SJSA1 (cell line): ENCODE measurements around the gene CELA2A. TPM values are rescaled to one million over a fixed set of nuclear protein-coding genes. Genes with fewer than 3 reads are reported as not detected.
"Not testable (repeated sequence)": the region's sequence is repeated elsewhere in the genome, so short reads cannot be mapped to it uniquely, and the experiment has no call there.

Source experiments
- DNase-seq, 2 experiments: peaks; one replicate each; pipeline ENCODE4 v3.0.0-alpha.2; 2015 to 2020; ENCODE audit warnings: low spot score in 2 of 2, low read depth in 1 of 2
- H3K27ac ChIP-seq: fragments of 250-450 bp; sonication (Bioruptor Pico); 2 replicates; pipeline ENCODE4 v1.5.1; 2020; ENCODE audit warnings: mild to moderate bottlenecking, moderate library complexity
- H3K27me3 ChIP-seq: fragments of 250-450 bp; sonication (Bioruptor Pico); replicated peaks from 2 replicates; pipeline ENCODE4 v1.5.1; 2020; ENCODE audit warnings: mild to moderate bottlenecking, moderate library complexity
- H3K36me3 ChIP-seq: fragments of 250-450 bp; sonication (Bioruptor Pico); 2 replicates; pipeline ENCODE4 v1.5.1; 2020; ENCODE audit warnings: mild to moderate bottlenecking
- H3K4me1 ChIP-seq: fragments of 250-450 bp; sonication (Bioruptor Pico); replicated peaks from 2 replicates; pipeline ENCODE4 v1.6.1; 2021; ENCODE audit warnings: mild to moderate bottlenecking
- H3K4me3 ChIP-seq: fragments of 250-450 bp; sonication (Bioruptor Pico); 2 replicates; pipeline ENCODE4 v1.5.1; 2020; ENCODE audit warnings: mild to moderate bottlenecking
- H3K9me3 ChIP-seq: fragments of 250-450 bp; sonication (Bioruptor Pico); replicated peaks from 2 replicates; pipeline ENCODE4 v1.5.1; 2020; ENCODE audit warnings: mild to moderate bottlenecking
- total RNA-seq: library from RNA; depleted of rRNA; stranded (reverse); fragments of >200 nt; shearing (Covaris generic); gene quantifications from 2 replicates; pipeline ENCODE4 v1.2.3, GENCODE V29; 2014

Gene CELA2A
- total RNA-seq, 1 experiment from 2014 or later: not detected

DNA sequence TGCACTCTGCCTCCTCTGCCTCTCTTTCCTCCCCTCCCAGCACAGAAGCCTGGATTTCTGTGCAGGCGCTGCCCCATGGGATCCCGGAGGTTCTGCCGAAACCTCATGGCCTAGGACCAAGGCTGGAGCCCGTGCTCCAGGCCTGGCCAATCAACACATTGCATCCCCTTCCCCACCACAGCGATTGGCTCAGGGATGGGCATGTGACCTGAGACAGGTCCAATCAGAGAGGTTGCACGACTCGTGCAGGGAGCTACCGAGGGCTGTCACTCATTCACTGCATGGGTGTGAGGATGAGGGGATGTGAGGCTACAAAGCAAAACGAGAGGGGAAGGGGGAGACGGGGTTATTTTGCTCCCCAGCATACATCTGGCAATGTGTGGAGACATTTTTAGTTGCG lies 16.1 kb downstream of the CELA2A start:
- Histone ChIP-seq H3K36me3 (no peaks in the 10 kb centered on the region), H3K4me1 (no peaks in the 10 kb centered on the region), H3K9me3 (no peaks in the 10 kb centered on the region), H3K4me3 (no peak overlapping the region), H3K27me3 (no peaks in the 10 kb centered on the region), H3K27ac (no peak overlapping the region)
- no peak for DNase-seq

DNA sequence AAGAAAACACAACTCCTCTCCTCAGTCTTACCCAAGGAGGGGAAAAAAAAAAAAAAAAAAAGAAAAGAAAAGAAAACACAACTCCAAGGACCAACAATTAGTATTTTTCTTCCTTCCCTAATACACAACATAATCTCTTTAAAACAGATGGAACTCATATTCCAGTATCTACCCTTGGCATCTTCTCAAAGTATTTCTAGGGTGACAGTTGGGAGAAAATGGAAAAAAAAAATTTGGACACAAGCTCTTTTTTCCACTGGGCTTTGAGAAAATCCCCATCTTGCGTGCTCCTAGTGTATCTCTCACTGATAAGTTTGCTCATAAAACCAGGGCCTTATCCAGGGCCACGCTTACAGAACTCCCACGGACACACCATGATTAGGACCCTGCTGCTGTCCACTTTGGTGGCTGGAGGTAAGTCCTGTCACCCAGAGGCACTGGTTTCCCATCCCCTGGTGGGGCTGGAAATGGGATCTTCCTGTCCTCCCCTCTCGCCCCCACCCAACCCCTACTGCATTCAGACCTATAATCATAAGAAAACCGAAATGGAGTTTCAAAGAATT lies 19.3 kb downstream of the CELA2A start, which contains the start of gene CELA2B:
TSS of gene CELA2B (plus strand) at position 353 of the 563 bp plus-strand sequence. CDS start at position 375, 22 bp downstream.
- H3K4me1 ChIP-seq: no peaks in the 10 kb centered on the region
- no peaks in the 10 kb centered on the region for H3K9me3 ChIP-seq
- H3K27me3 ChIP-seq: no peaks in the 10 kb centered on the region
- H3K4me3 ChIP-seq: no peak within 1 kb of the TSS
- no peak within 1 kb of the TSS for H3K27ac ChIP-seq
- DNase-seq: no peak
- no peaks in the 10 kb centered on the region for H3K36me3 ChIP-seq

DNA sequence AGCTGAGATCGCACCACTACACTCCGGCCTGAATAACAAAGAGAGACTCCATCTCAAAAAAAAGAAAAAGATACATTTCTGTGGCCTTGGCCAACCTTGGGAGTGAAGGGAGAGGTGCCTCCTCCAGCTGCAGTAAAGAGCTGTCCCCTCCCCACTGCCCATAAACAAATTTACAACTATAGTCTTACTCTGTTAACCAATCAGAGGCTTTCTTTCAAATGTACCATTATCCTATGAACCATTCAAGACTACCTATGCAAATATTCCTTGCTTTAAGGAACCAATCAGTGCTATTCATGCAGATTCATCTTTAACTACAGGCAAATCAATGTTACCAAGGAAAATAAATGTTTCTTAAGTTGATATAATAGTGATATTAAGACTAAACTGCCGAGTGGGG lies 20.4 kb downstream of the CELA2A start:
- Histone ChIP-seq H3K9me3 (no peaks in the 10 kb centered on the region), H3K4me3 (no peak overlapping the region), H3K4me1 (no peaks in the 10 kb centered on the region), H3K27ac (no peak overlapping the region), H3K27me3 (no peaks in the 10 kb centered on the region), H3K36me3 (no peaks in the 10 kb centered on the region)
- DNase-seq: no peak

DNA sequence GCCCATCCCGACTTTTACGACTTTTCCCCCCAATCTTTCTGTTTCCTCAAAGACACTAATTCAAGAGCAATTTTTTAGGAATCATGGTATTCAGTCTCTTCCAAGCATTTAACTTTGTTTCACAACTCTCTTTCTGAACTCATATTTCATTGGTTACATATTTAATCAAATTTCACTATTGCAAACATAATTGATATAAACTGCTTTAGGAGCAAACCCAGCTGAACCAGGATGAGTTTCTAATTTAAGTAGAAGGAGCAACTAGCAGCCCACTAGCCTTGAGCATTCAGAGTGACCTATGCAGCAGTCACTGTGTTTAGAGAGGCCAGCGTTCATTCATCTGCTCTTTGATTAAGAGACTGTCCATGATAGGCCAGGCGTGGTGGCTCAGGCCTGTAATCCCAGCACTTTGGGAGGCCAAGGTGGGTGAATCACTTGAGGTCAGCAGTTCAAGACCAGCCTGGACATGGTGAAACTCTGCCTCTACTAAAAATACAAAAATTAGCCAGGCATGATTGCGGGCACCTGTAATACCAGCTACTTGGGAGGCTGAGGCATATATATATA lies 21.2 kb downstream of the CELA2A start:
- H3K36me3 ChIP-seq: no peaks in the 10 kb centered on the region
- H3K27me3 ChIP-seq: no peaks in the 10 kb centered on the region
- no peak overlapping the region for H3K27ac ChIP-seq
- H3K4me3 ChIP-seq: no peak overlapping the region
- H3K9me3 ChIP-seq: no peaks in the 10 kb centered on the region
- H3K4me1 ChIP-seq: no peaks in the 10 kb centered on the region
- no peak for DNase-seq

DNA sequence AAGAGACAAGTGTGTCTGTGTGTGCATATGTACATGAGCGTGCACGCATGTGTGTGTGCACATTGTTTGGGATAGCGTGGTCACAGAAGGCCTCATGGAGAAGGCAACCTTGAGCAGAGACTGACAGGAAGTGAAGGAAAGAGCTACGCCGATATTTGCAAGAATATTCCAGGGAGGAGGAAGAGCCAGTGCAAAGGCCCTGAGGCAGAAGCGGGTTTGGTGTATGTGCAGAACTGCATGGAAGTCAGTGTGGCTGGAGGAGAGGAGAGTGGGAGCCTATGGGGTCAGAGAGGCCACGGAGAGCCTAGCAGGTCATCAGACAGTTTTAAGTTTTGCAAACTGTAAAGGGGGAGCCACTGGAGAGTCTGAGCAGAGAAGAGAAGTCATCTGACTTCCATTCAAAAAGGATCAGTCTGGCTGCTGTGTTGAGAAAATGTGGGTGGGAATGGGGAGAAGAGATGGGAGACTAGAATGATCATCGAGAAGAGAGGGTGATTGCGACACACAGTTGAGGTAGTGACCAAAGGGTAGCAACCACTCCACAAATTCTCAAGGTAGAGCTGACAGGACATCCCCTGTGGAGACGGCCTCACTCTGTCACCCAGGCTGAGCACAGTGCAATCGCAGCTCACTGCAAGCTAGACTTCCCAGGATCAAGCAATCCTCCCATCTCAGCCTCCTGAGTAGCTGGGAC lies 23.3 kb downstream of the CELA2A start:
- Histone ChIP-seq H3K27ac (no peak overlapping the region), H3K27me3 (no peaks in the 10 kb centered on the region), H3K4me3 (no peak overlapping the region), H3K4me1 (no peaks in the 10 kb centered on the region), H3K9me3 (no peaks in the 10 kb centered on the region), H3K36me3 (no peaks in the 10 kb centered on the region)
- no peak for DNase-seq

DNA sequence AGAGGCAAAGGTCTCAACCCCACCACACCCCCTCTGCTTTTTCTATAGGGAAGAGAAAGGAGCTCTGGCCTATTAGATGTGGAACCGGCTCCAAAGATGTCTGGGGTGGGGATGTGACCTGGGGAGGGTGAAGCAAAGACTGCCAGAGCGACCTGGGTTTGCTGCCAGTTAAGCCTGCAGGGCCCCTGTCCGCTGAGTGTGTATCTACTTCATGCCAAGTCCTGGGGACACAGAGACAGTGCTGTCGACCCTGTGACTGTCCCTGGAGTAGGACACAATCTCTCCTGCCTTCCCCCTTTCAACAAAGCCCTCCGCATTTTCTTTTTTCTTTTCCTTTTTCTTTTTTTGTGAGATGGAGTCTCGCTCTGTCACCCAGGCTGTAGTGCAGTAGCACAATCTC lies 25.9 kb downstream of the CELA2A start:
- not testable (repeated sequence) for H3K9me3 ChIP-seq, H3K36me3 ChIP-seq

DNA sequence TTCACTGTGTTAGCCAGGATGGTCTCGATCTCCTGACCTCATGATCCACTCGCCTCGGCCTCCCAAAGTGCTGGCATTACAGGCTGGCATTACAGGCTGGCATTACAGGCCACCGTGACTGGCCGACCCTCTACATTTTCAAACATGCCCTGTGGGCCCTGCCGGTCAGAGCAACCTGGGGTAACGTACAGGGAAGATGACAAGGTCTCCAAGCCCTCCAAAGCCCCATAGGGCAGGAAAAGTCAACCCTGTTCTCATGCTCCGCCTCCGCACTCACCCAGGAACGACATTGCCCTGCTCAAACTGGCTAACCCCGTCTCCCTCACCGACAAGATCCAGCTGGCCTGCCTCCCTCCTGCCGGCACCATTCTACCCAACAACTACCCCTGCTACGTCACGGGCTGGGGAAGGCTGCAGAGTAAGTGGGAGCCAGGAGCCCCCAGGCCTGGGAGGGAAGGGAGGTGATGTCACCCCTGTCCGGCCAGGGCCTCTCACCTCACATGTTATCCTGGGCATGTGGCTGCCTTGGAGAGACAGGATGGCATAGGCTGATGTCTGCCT lies 26.5 kb downstream of the CELA2A start:
- not testable (repeated sequence) for H3K27ac ChIP-seq, H3K4me1 ChIP-seq, H3K27me3 ChIP-seq, H3K36me3 ChIP-seq, DNase-seq, H3K4me3 ChIP-seq, H3K9me3 ChIP-seq

More for the DNA sequence above, 25.9 kb downstream of the CELA2A start:
- H3K4me1 ChIP-seq, DNase-seq, H3K27ac ChIP-seq, H3K27me3 ChIP-seq, H3K4me3 ChIP-seq: not testable (repeated sequence)

DNA sequence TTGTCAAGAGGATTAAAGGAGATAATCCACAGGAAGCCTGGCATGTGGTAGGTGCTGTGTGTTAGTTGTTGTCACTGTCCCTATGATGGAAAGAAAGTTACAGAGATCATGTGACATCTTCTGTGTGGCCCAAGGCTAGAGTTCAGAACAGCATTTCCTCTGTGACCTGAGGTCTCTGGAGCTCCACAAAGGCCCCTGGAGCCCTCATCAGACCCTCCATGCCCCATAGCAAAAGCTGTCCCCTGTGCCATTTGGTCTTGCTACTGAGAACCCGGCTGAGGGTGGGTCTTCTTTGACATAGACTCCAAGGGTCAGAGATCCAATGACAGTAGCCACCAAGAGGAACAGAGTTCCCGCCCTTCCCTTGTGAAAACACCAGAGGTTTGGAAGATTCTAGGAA lies 27.4 kb downstream of the CELA2A start:
- H3K36me3 ChIP-seq: no peaks in the 10 kb centered on the region
- H3K4me1 ChIP-seq: no peaks in the 10 kb centered on the region
- DNase-seq: no peak
- H3K4me3 ChIP-seq: no peak overlapping the region
- H3K27ac ChIP-seq: no peak overlapping the region
- H3K27me3 ChIP-seq: no peaks in the 10 kb centered on the region
- no peaks in the 10 kb centered on the region for H3K9me3 ChIP-seq

DNA sequence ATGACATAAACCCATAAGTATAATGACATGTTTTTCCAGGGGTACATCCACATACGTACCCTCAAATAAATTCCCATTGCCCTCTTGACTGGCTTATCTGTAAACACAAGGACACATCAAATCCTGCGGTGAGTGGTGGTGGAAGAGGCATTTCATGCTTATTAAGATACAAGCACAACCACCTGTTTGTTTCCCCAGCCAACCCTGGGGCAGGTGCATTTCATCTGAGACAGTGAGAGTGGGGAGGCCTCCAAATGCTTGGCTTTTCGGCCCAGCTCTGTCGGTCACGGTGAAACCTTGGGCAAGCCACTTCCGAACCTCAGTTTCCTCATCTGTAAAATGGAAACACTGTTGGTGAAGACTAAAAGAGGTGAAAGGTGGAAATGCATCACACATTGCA lies 27.9 kb downstream of the CELA2A start:
- H3K4me1 ChIP-seq, H3K36me3 ChIP-seq, DNase-seq, H3K4me3 ChIP-seq, H3K9me3 ChIP-seq, H3K27ac ChIP-seq, H3K27me3 ChIP-seq: not testable (repeated sequence)

DNA sequence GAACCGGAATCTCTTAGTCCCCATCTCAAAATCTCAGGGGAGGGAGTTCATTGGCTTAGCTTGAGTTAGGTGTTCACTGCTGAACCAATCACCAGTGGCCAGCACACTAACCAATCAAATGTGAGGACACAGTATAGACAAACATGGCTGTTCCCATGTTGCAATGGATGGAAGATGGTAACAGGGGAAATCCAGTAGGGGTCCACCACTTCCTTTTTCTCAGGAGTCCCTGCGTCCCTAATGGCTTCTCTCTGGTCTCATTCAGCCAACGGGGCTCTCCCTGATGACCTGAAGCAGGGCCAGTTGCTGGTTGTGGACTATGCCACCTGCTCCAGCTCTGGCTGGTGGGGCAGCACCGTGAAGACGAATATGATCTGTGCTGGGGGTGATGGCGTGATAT lies 29.1 kb downstream of the CELA2A start:
- DNase-seq: no peak
- H3K9me3 ChIP-seq: no peaks in the 10 kb centered on the region
- H3K36me3 ChIP-seq: no peaks in the 10 kb centered on the region
- no peaks in the 10 kb centered on the region for H3K4me1 ChIP-seq
- no peaks in the 10 kb centered on the region for H3K27me3 ChIP-seq
- no peak overlapping the region for H3K4me3 ChIP-seq
- no peak overlapping the region for H3K27ac ChIP-seq

DNA sequence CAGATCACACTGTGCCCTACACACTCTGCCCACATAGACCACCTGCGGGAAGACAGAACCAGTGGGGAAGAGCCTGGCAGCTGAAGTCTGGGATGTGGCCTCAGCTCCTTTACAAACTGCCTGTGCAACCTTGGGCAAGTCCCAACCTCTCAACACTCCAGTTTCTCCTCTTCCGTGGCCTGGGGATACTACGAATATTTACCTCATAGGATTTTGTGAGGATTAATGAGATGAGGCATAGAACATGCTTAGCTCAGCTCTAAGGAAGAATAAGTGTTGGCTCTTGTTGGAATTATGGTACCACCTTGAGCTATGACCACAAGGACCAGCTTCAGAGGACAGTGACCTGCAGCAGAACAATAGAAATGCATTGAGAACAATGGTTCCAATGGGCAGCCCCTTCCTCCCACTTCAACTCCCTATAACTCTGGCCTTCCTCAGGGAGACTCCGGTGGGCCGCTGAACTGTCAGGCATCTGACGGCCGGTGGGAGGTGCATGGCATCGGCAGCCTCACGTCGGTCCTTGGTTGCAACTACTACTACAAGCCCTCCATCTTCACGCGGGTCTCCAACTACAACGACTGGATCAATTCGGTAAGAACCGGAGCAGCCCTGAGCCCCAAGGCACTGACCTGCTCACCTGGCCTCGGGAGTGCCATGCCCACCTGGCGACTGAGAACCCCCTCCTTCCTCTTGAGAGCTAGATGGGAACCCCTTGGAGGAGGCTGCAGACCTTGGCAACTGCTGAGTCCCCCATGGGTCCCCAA lies 30.5 kb downstream of the CELA2A start:
- not testable (repeated sequence) for H3K4me3 ChIP-seq, H3K36me3 ChIP-seq, H3K4me1 ChIP-seq, H3K9me3 ChIP-seq, DNase-seq, H3K27ac ChIP-seq, H3K27me3 ChIP-seq

DNA sequence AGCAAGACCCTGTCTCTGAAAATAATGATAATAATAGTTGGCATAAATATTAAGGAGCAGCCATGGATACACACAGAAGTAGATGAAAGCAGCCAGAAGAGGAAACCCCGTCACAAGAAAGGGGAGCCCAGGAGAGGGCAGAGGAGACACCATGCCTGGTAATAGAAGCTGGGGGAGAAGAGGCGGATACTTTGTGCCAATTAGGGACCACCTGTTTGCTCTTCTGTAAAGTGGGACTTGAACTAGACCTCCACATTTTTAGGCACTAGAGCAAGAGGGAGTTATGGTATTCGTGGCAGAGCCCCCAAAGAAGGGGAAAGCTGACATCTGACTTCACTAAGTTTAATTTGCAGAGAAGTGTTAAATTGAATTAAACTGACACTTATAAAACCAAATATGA lies 31.8 kb downstream of the CELA2A start:
- DNase-seq: no peak
- no peak overlapping the region for H3K27ac ChIP-seq
- H3K4me1 ChIP-seq: no peaks in the 10 kb centered on the region
- no peak overlapping the region for H3K4me3 ChIP-seq
- no peaks in the 10 kb centered on the region for H3K27me3 ChIP-seq
- no peaks in the 10 kb centered on the region for H3K36me3 ChIP-seq
- H3K9me3 ChIP-seq: no peaks in the 10 kb centered on the region

DNA sequence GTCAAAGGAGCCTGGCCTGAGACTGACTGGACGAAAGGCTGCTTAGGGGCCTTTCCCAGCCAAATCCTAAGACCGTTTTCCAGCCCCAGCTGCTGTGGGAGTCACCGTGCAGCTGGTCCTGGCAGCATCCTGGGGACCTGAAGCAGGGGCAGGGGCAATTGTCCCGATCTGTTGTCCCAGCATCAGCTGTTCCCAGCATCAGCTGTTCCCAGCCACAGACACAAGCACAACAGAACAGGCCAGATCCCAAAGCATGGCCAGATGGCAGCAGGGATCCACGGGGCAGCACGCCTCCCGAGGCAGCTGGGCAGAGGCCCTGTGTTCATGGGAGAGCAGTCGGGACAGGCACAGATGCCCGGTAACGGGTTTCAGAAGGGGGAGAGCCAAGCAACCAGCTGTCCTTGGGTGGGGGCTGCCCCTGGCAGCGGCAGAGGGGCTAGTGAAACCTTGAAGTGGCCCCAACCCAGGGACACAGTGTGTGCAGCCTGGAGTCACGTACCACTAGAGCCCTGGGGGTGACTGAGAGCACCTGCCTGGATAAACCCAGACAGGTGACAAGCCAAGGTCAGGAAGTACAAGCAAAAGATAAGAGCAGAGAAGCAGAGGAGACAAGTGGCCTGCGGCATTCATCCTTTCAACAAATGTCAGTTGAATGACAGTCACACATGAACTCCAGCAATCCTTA lies 32.7 kb downstream of the CELA2A start:
- H3K9me3 ChIP-seq: no peaks in the 10 kb centered on the region
- no peak for DNase-seq
- H3K27me3 ChIP-seq: no peaks in the 10 kb centered on the region
- H3K27ac ChIP-seq: no peak overlapping the region
- no peaks in the 10 kb centered on the region for H3K4me1 ChIP-seq
- no peak overlapping the region for H3K4me3 ChIP-seq
- H3K36me3 ChIP-seq: no peaks in the 10 kb centered on the region
